ENCODE results near the gene PAK5.

DNA sequence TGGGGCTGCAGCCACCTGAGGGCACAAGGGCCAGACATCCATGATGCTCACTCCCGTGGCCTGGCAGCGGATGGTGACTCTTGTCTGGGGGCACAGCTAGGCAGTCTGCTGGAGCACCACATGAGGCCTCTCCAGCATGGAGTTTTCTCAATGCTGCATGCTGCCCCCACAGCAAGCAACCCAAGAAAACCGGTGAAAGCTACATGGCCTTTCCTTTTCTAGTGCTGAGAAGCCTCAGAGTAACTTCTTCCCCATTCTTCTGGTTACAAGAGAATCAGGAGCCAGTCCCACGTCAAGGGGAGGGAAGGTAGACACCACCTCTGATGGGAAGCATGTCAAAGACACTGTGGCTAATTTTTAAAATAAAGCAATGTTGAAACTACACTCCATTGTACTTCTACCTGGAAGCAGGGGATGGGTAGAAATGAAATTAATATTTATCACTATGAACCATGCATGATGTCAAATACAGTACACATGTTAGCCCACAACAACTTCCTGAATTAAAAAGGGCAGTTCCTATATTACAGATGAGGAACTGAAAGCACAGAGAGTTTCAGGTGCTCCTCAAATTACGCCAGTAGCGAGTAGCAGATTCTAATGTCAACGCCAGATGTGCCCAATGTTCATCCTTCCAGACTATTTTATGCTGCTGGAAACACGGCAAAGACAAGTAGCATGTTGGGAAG, 223.0 kb downstream of the PAK5 start:
- TF ChIP-seq, protein P1, sequence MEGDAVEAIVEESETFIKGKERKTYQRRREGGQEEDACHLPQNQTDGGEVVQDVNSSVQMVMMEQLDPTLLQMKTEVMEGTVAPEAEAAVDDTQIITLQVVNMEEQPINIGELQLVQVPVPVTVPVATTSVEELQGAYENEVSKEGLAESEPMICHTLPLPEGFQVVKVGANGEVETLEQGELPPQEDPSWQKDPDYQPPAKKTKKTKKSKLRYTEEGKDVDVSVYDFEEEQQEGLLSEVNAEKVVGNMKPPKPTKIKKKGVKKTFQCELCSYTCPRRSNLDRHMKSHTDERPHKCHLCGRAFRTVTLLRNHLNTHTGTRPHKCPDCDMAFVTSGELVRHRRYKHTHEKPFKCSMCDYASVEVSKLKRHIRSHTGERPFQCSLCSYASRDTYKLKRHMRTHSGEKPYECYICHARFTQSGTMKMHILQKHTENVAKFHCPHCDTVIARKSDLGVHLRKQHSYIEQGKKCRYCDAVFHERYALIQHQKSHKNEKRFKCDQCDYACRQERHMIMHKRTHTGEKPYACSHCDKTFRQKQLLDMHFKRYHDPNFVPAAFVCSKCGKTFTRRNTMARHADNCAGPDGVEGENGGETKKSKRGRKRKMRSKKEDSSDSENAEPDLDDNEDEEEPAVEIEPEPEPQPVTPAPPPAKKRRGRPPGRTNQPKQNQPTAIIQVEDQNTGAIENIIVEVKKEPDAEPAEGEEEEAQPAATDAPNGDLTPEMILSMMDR (IDR thresholded peaks at IDR 0.05), result no peak
- TF ChIP-seq MXI1 (IDR thresholded peaks at IDR 0.05; ENCODE audit: low read depth, low read length) (no peak), RAD21 (IDR thresholded peaks at IDR 0.05; ENCODE audit: low read length) (no peak), EP300 (IDR thresholded peaks at IDR 0.05; ENCODE audit: borderline replicate concordance in 1 of 2, low read depth in 1 of 2, low read length in 1 of 2) (no peak), REST (IDR thresholded peaks at IDR 0.05; ENCODE audit: low read depth, low read length) (no peak), SMC3 (IDR thresholded peaks at IDR 0.05; ENCODE audit: low read depth, low read length) (no peak), POLR2AphosphoS5 (IDR thresholded peaks at IDR 0.05; ENCODE audit: low read depth, low read length) (no peak), TEAD4 (IDR thresholded peaks at IDR 0.05; ENCODE audit: borderline replicate concordance, insufficient read depth) (no peak), RFX5 (IDR thresholded peaks at IDR 0.05; ENCODE audit: low read length) (no peak), GABPA (IDR thresholded peaks at IDR 0.05; ENCODE audit: low read depth) (no peak)
- TF ChIP-seq, protein P2, sequence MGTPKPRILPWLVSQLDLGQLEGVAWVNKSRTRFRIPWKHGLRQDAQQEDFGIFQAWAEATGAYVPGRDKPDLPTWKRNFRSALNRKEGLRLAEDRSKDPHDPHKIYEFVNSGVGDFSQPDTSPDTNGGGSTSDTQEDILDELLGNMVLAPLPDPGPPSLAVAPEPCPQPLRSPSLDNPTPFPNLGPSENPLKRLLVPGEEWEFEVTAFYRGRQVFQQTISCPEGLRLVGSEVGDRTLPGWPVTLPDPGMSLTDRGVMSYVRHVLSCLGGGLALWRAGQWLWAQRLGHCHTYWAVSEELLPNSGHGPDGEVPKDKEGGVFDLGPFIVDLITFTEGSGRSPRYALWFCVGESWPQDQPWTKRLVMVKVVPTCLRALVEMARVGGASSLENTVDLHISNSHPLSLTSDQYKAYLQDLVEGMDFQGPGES (IDR thresholded peaks at IDR 0.05; ENCODE audit: low read depth, low read length), result no peak

Measured in SK-N-SH (cell line).